GM04503 (cell line): ENCODE data around the gene TEPSIN.

Source experiments
- DNase-seq: peaks from one replicate; pipeline ENCODE4 v3.0.0-alpha.2; 2012; ENCODE audit warnings: low read depth

Gene TEPSIN

GRCh38 chr17:81184555-81184954 lies 54.3 kb downstream of the TEPSIN start:
- DNase-seq, result no peak

GRCh38 chr17:81183807-81184206 lies 55.0 kb downstream of the TEPSIN start:
- no peak for DNase-seq

- no peak for DNase-seq
Measured at GRCh38 chr17:81183316-81183715, 55.5 kb downstream of the TEPSIN start.

- DNase-seq, result no peak
Measured at GRCh38 chr17:81182596-81182995, 56.3 kb downstream of the TEPSIN start.

- no peak for DNase-seq
Measured at GRCh38 chr17:81181811-81182185, 57.1 kb downstream of the TEPSIN start.

- no peak for DNase-seq
Measured at GRCh38 chr17:81180836-81181810, 57.7 kb downstream of the TEPSIN start.

GRCh38 chr17:81179861-81180260 lies 59.0 kb downstream of the TEPSIN start:
- no peak for DNase-seq

GRCh38 chr17:81179220-81179619 lies 59.6 kb downstream of the TEPSIN start:
- no peak for DNase-seq
